Adrenal gland (tissue), 5 donors: ENCODE results near the gene COL23A1.

ENCODE experiments used
- POLR2A ChIP-seq, 2 donors: fragments of 450-650 bp; IDR thresholded peaks; one replicate each; pipeline ENCODE4 v1.6.1; 2017; ENCODE audit warnings: antibody characterized with exemption in 2 of 2, mild to moderate bottlenecking in 2 of 2, moderate library complexity in 1 of 2
- TF ChIP-seq, protein P1 (sequence below), 6 experiments: fragments of 450-650 bp in 4 of 6; fragments of 200-600 bp in 2 of 6; sonication (generic) in 1 of 6; IDR thresholded peaks; 1 replicate in 5 of 6; 2 replicates in 1 of 6; pipeline versions ENCODE4 v1.5.1 to v1.8.0; 2016 to 2021; ENCODE audit warnings: antibody characterized with exemption in 6 of 6, mild to moderate bottlenecking in 2 of 6, moderate library complexity in 1 of 6
- donor health status: DM: no; HTN: no; CAD: no.

- TF ChIP-seq, protein P1, sequence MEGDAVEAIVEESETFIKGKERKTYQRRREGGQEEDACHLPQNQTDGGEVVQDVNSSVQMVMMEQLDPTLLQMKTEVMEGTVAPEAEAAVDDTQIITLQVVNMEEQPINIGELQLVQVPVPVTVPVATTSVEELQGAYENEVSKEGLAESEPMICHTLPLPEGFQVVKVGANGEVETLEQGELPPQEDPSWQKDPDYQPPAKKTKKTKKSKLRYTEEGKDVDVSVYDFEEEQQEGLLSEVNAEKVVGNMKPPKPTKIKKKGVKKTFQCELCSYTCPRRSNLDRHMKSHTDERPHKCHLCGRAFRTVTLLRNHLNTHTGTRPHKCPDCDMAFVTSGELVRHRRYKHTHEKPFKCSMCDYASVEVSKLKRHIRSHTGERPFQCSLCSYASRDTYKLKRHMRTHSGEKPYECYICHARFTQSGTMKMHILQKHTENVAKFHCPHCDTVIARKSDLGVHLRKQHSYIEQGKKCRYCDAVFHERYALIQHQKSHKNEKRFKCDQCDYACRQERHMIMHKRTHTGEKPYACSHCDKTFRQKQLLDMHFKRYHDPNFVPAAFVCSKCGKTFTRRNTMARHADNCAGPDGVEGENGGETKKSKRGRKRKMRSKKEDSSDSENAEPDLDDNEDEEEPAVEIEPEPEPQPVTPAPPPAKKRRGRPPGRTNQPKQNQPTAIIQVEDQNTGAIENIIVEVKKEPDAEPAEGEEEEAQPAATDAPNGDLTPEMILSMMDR (IDR thresholded peaks at IDR 0.05), result no peak
- TF ChIP-seq POLR2A (IDR thresholded peaks at IDR 0.05), result no peak
These were observed 250.9 kb downstream of the COL23A1 start for GRCh38 chr5:178339272-178339671.
